DND-41 (cell line): ENCODE measurements around the gene PIGH.

Experiments
- ATAC-seq: fragments of 200-7000 bp; cut with Tn5 transposase; 3 replicates; pipeline ENCODE4 v1.9.1; 2021; ENCODE audit warnings: low read depth; ENCODE audit not compliant: insufficient read depth
- DNase-seq: peaks from one replicate; pipeline ENCODE4 v3.0.0-alpha.2; 2020
- H2AFZ ChIP-seq: 2 replicates; pipeline ENCODE4 v1.6.0; 2012; ENCODE audit warnings: low read depth, low read length
- H3K27ac ChIP-seq: 2 replicates; pipeline ENCODE4 v1.5.1; 2012; ENCODE audit warnings: low read length, inconsistent platforms
- H3K27me3 ChIP-seq: fragments of 200-600 bp; sonication (generic); 2 replicates; pipeline ENCODE4 v1.6.0; 2012; ENCODE audit warnings: low read length, mild to moderate bottlenecking, inconsistent platforms; ENCODE audit not compliant: insufficient read depth, poor library complexity
- H3K36me3 ChIP-seq: 2 replicates; pipeline ENCODE4 v1.5.1; 2012; ENCODE audit warnings: low read length, inconsistent platforms; ENCODE audit not compliant: insufficient read depth
- H3K4me1 ChIP-seq: 2 replicates; pipeline ENCODE4 v1.5.1; 2012; ENCODE audit warnings: mild to moderate bottlenecking, low read length; ENCODE audit not compliant: insufficient read depth
- H3K4me2 ChIP-seq: 2 replicates; pipeline ENCODE4 v1.6.0; 2012; ENCODE audit warnings: mild to moderate bottlenecking, moderate library complexity, low read length, inconsistent platforms; ENCODE audit not compliant: insufficient read depth
- H3K4me3 ChIP-seq, 2 experiments: fragments of 200-600 bp in 1 of 2; shearing (Covaris generic) in 1 of 2; 2 replicates each; pipeline ENCODE4 v1.5.1; 2012 to 2016; ENCODE audit warnings: inconsistent platforms in 2 of 2, low read length in 2 of 2, mild to moderate bottlenecking in 2 of 2, low read depth in 1 of 2, moderate library complexity in 1 of 2
- H3K79me2 ChIP-seq: 2 replicates; pipeline ENCODE4 v1.6.0; 2012; ENCODE audit warnings: low read length, inconsistent platforms; ENCODE audit not compliant: insufficient read depth
- H3K9ac ChIP-seq: 2 replicates; pipeline ENCODE4 v1.6.0; 2012; ENCODE audit warnings: low read depth, mild to moderate bottlenecking, inconsistent platforms, low read length, moderate library complexity
- H3K9me3 ChIP-seq: 2 replicates; pipeline ENCODE4 v1.5.1; 2012; ENCODE audit warnings: low read length, moderate library complexity, mild to moderate bottlenecking, inconsistent platforms; ENCODE audit not compliant: insufficient read depth, severe bottlenecking
- H4K20me1 ChIP-seq: 2 replicates; pipeline ENCODE4 v1.6.0; 2012; ENCODE audit warnings: low read length; ENCODE audit not compliant: insufficient read depth
- EZH2 ChIP-seq: IDR thresholded peaks from 3 replicates; pipeline ENCODE4 v1.6.1; 2012; ENCODE audit warnings: borderline replicate concordance, low read depth, mild to moderate bottlenecking, moderate library complexity, low read length, inconsistent platforms; ENCODE audit not compliant: severe bottlenecking
- TF ChIP-seq, protein P1 (sequence below): IDR thresholded peaks from 2 replicates; pipeline ENCODE4 v1.5.1; 2012; ENCODE audit warnings: borderline replicate concordance, low read length, moderate library complexity, mild to moderate bottlenecking; ENCODE audit not compliant: poor library complexity, severe bottlenecking; ENCODE audit errors: extremely low read depth

PIGH gene

DNA sequence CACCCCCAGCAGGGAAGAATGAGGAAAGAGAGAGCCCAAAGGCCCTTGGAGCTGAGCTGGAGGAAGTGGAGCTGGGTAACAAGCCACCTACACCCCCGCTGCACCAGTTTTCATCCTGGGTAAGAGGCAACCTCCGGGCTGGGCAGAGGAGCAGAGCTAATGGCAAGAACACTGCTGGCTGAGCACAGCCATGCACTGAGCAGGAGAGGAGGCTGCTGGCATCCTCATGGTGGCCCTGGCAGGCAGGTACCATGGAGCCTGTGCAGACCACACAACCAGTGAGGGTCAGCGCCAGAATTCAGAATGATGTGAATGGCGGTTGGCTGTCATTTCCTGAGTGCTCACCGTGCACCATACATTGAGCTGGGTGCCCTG lies 37.3 kb downstream of the PIGH start:
- H4K20me1 ChIP-seq, result no peaks in the 10 kb centered on the region
- TF ChIP-seq, protein P1, sequence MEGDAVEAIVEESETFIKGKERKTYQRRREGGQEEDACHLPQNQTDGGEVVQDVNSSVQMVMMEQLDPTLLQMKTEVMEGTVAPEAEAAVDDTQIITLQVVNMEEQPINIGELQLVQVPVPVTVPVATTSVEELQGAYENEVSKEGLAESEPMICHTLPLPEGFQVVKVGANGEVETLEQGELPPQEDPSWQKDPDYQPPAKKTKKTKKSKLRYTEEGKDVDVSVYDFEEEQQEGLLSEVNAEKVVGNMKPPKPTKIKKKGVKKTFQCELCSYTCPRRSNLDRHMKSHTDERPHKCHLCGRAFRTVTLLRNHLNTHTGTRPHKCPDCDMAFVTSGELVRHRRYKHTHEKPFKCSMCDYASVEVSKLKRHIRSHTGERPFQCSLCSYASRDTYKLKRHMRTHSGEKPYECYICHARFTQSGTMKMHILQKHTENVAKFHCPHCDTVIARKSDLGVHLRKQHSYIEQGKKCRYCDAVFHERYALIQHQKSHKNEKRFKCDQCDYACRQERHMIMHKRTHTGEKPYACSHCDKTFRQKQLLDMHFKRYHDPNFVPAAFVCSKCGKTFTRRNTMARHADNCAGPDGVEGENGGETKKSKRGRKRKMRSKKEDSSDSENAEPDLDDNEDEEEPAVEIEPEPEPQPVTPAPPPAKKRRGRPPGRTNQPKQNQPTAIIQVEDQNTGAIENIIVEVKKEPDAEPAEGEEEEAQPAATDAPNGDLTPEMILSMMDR, result no peak
- TF ChIP-seq EZH2, result no peak
- H3K9ac ChIP-seq, result no peak overlapping the region
- H2AFZ ChIP-seq, result no peak overlapping the region
- no peak overlapping the region for H3K4me2 ChIP-seq
- no peaks in the 10 kb centered on the region for H3K36me3 ChIP-seq
- DNase-seq, result no peak
- ATAC-seq, result no peak
- peaks cover 20% of the 10 kb centered on the region for H3K27me3 ChIP-seq
- H3K9me3 ChIP-seq, result no peaks in the 10 kb centered on the region
- no peak overlapping the region for H3K4me3 ChIP-seq
- H3K4me1 ChIP-seq, result no peaks in the 10 kb centered on the region
- H3K79me2 ChIP-seq, result no peaks in the 10 kb centered on the region
- H3K27ac ChIP-seq, result no peak overlapping the region

DNA sequence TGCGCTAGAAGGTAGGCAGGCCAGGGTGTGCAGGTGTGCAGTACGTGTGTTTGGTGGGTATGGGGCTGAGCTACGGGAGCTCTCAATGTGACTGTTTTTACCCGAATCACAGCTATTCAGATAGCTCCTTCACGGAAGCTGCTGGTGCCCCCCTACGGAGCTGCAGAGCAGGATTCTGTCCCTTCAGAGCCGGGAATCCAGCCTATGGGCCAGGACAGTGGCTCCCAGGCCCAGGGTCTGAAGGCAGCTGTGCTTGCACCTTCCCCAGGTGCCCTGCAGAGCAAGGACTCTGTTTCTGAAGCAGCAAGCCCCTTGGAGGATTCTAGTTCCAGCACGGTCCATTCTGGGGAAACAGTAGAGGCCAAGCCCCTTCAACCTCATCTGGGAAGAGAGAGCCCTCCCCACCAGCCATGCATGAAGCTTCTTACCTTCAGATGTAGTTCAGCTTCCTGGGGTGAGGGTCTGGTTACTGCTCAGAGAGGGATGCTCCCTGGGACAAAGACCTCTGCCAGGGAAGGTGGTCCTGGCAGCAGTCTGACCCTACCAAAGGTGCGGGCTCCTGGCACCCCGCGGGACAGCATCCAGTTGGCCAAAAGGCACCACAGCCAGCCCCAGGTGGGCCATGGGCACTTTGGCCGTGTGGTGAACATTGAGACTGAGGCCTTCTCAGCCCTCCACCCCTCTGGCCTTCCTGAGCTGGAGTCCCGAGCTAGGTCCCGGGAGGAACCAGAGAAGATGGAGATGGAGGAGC lies 37.9 kb downstream of the PIGH start:
- Histone ChIP-seq H3K4me1 (no peaks in the 10 kb centered on the region), H3K9me3 (no peaks in the 10 kb centered on the region), H2AFZ (no peak overlapping the region), H3K36me3 (no peaks in the 10 kb centered on the region), H3K79me2 (no peaks in the 10 kb centered on the region), H3K27ac (no peak overlapping the region), H4K20me1 (no peaks in the 10 kb centered on the region), H3K4me2 (no peak overlapping the region), H3K9ac (no peak overlapping the region), H3K4me3 (no peak overlapping the region), H3K27me3 (peaks cover 20% of the 10 kb centered on the region)
- TF ChIP-seq, protein P1, result no peak
- TF ChIP-seq EZH2, result no peak
- DNase-seq, result no peak
- ATAC-seq, result no peak

DNA sequence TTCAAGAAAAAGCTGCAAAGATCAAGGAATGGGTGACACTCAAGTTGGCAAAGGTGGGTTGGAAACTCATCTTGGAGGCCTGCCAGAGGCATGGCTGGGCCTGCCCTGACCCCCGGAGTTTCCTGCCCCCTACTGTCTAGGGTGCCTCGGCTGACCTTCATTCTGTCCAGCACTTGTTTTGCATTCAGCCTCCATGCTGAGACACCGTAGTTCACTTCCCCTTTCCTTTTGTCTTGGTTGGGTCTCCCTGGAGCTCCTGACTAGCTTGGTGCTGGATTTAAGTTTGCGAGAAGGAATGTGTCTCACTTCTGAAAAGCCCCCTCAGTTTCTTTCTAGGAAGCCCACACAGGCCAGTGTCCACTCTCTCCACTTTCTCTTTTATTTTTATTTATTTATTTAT lies 40.4 kb downstream of the PIGH start:
- Histone ChIP-seq H3K36me3 (no peaks in the 10 kb centered on the region), H2AFZ (no peak overlapping the region), H3K27me3 (peaks cover 20% of the 10 kb centered on the region), H3K27ac (no peak overlapping the region), H4K20me1 (no peaks in the 10 kb centered on the region), H3K9ac (no peak overlapping the region), H3K9me3 (no peaks in the 10 kb centered on the region), H3K4me2 (no peak overlapping the region), H3K79me2 (no peaks in the 10 kb centered on the region), H3K4me3 (no peak overlapping the region), H3K4me1 (no peaks in the 10 kb centered on the region)
- TF ChIP-seq, protein P1, result no peak
- no peak for TF ChIP-seq EZH2
- ATAC-seq (no peak), DNase-seq (no peak)
